ENCODE data around the gene ESPN. TPM values are rescaled to one million over a fixed set of nuclear protein-coding genes. Genes with fewer than 3 reads are reported as not detected.

ESPN gene
- total and polyA plus RNA-seq, 2 of the 8 experiments (the other 6 are each of a cell fraction or from before 2014, with no cell fraction given), result 5.2 to 16.3 TPM

GRCh38 chr1:6426972-6427350, 2.4 kb downstream of the ESPN start (continued):
- TF ChIP-seq E2F6 (IDR thresholded peaks at IDR 0.05) (no peak), SUZ12 (IDR thresholded peaks at IDR 0.05; ENCODE audit: low read length) (no peak), TCF12 (IDR thresholded peaks at IDR 0.05; ENCODE audit: low read depth, low read length) (no peak), TAF7 (optimal IDR thresholded peaks at IDR 0.05; ENCODE audit: borderline replicate concordance, low read depth, low read length) (no peak), NANOG (IDR thresholded peaks at IDR 0.05; ENCODE audit: insufficient read depth, low read depth, low read length, poor library complexity, severe bottlenecking) (no peak), ATF2 (IDR thresholded peaks at IDR 0.05; ENCODE audit: low read length) (no peak)

Data from H1 (cell line).